Right lobe of liver (tissue), 4 donors: Measurements from ENCODE around the gene BAHCC1.

ENCODE experiments used
- CTCF ChIP-seq, 4 donors: fragments of 200-600 bp in 3 of 4; fragments of 450-650 bp in 1 of 4; IDR thresholded peaks; one replicate each; pipeline versions ENCODE4 v1.5.1 to v1.8.0; 2016 to 2022; ENCODE audit warnings: antibody characterized with exemption in 4 of 4, mild to moderate bottlenecking in 2 of 4
- POLR2A ChIP-seq: fragments of 450-650 bp; IDR thresholded peaks from one replicate; pipeline ENCODE4 v1.6.1; 2017; ENCODE audit warnings: antibody characterized with exemption, mild to moderate bottlenecking
- donor health status: DM: no; HTN: no; CAD: no.
- donor health status: DM: no; HTN: no; CAD: no.
- donor health status: DM: no; HTN: yes; CAD: no.

DNA sequence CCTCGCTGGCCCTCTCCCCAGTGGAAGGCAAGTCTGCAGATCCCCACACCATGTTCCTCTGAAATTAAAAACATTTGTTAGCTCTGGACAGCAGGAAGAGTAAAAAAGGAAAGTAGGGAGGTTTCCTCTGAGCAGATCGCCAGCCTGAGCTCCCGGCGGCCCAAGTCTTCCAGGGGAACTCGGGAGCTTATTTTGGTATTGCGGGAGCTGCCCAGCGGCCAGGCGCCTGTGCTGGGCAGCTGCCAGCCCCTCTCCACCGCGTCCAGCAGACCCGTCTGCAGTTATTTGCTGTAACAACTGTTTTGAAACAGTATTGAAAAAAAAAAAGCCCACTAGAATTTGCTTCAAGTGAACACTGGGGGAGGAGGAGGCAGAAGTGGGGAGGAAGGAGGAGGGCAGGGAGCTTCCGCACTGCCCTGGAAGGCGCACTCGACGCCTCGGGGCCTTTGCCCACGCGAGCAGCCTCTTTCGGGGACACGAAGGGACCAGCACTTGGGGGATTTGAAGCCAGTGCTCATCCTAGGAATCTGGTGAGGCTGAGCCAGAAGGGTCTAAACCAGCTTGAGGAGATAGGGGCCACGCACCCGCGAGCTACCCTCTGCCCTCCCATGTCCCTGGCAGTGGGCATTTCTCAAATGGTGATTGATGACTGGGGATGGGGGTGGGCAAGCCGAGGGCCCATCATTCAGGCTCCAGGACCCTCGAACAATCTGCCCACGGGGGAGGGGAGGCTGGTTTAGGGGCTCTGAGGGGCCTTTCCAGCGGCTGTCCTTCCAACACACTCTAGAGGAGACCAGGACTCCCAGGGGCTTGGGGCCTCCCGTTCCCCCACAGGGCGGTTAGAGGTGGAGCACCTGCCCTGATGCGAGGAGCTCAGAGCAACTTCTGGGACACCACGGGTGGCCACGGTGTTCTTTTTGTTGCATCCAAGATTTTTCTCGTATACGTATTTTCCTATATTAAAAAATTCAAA lies 3.0 kb upstream of the BAHCC1 start:
- no peak for TF ChIP-seq CTCF (IDR thresholded peaks at IDR 0.05)
- no peak for TF ChIP-seq POLR2A
